Activated CD8-positive, alpha-beta memory T cell treated with anti-CD3 and anti-CD28 coated beads for 4 hours (primary cell): ENCODE results near the gene FLNB.
A peak's percentile ranks its signal among the peaks of the same experiment; 100 is the strongest.
"Not testable (repeated sequence)": the region's sequence is repeated elsewhere in the genome, so short reads cannot be mapped to it uniquely, and the experiment has no call there.

Source experiments
- DNase-seq, 2 donors: peaks; one replicate each; pipeline ENCODE4 v3.0.0-alpha.2; 2020; ENCODE audit warnings: low read depth in 2 of 2

FLNB gene

DNA sequence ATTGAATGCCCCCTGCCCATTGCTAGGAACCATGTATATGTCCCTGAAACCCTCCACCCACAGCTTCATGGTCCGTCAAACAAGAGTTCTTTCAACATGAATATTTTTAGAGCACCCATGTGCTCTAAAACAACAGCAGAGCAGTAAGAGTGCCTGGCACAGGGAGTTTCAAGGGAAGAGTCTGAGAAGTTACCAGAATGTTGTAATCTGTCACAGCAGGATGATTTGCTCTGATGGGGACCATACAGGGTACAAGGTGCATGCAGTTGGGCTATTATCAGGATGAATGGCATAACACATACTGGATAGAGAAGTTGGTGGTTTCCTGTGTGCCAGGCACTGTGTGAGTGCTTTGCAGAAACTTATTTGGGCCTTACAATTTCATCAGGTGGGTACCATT is 27.8 kb upstream of the FLNB start:
- DNase-seq, result no peak

DNA sequence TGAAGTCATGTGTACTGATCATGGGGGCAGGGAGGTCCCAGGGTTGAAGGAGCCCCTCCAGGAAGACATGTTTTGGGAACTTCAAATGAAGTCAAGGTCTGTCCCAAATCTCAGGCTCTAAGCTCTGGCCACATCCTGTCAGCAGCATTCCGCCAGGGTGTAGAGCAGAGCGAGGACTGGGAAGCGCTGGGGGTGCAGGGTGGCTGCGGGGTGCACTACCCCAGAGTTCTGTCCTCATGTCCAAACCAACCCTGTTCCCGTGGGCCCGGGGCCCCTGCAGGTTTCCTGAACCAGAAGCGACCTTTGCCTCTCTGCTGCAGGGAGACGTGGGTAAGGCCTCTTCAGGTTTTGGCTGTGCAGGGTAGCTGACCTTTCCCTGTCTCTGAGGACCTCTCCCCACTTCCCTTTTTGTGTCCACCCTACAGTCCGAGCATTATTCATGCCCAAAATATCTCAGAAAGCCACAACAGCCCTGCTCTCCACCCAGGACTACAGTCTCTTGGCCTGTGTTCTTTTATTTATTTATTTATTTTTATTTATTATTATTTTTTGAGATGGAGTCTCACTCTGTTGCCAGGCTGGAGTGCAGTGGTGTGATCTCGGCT is 26.6 kb upstream of the FLNB start:
- no peak for DNase-seq

DNA sequence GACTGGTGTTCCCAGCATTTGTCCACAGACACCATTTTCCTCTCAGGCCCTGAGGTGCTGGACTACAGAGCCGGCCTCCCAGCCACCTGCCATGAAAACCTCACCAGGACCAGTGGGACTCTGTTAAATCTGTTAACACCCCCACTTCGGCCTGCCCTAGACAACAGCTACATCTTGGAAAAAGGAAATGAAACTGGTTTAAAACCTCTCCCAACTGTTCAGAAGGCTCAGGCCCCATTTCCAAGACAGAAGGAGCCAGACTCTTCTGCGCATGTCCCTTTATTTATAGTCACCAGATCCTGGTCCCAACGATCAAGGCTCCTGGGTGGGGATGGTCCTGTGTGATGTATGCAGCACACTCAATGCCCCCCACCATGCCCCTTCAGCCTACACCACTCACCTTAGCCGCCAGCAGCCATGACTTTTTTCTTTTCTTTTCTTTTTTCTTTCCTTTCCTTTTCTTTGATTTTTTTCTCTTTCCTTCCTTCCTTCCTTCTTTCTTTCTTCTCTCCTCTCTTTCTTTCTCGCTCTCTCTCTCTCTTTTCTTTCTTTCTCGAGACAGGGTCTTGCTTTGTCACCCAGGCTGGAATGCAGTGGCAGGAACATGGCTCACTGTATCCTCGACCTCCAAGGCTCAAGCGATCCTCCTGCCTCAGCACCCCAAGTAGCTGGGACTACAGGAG is 25.5 kb upstream of the FLNB start:
- DNase-seq, result no peak

GRCh38 chr3:57983734-57984518 is 24.3 kb upstream of the FLNB start:
- DNase-seq, result peak in 1 of 2 donors; percentile 27

- DNase-seq, result no peak
Measured at GRCh38 chr3:57985176-57985983, 22.8 kb upstream of the FLNB start.

GRCh38 chr3:57985984-57986246 is 22.3 kb upstream of the FLNB start:
- no peak for DNase-seq

GRCh38 chr3:57986261-57986660 is 22.0 kb upstream of the FLNB start:
- DNase-seq, result no peak

GRCh38 chr3:57989198-57989597 is 19.0 kb upstream of the FLNB start:
- DNase-seq, result not testable (repeated sequence)

DNA sequence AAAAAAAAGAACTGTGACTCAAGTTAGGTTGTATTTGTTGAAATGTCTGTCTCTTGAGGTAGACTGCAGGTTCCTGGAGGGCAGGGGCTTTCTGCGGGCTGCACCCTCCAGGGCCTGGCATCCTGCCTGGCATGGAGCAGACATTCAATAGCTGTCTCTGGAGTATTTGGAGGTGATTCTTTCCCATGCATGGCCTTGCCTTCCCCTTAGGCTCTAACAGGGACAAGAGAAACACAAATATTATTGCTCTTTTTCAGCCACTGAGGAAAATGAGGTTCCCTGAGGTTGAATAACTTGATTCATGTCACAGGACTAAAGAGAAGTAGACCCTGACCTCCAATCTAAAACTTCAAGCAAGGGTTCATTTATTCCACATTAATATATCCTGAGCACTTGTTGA is 18.6 kb upstream of the FLNB start:
- no peak for DNase-seq

- no peak for DNase-seq
Measured at GRCh38 chr3:57992452-57993213, 15.6 kb upstream of the FLNB start.

DNA sequence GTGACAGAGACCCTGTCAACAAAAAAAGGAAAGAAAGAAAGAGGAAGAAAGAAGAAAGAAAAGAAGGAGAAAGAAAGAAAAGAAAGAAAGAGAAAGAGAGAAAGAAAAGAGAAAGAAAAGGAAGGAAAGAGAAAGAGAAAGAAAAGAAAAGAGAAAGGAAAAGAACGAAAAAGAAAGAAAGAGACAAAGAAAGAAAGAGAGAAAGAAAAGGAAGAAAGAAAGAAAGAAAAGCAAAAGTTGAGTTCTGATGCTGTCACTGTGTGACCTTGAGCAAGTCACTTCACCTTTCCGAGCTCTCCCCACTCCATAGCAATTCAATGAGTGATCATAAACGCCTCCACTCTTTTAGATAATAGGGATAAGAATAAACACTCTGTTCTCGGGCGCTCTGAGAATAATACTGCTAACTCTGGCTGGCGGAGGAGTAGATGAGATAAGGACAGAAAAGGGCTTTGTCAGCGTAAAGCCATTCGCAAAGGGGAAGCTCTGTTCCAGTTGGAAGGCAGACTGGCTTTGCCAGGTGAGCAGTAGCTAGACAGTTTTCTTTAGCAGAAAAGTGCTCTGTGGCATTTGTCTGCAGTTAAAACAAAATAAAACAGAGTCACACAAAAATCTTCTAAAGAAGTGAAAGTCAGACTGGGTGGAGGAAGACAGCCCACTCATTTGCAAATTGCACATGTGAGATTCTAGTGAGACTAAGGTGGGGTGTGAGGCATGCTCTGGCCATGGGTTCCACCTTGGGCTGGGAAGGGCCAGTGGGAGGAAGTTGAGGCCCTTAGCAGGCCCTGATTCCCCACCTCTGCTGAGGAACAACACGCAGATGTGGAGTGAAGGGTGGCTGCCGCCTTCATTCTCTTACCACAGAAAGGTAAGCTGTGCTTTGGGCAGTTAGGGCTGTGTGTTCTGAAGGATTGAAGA is 9.6 kb upstream of the FLNB start:
- DNase-seq, result no peak

GRCh38 chr3:57999417-58000115 is 8.7 kb upstream of the FLNB start:
- DNase-seq, result no peak

- no peak for DNase-seq
Measured at GRCh38 chr3:58000306-58001085, 7.7 kb upstream of the FLNB start.

DNA sequence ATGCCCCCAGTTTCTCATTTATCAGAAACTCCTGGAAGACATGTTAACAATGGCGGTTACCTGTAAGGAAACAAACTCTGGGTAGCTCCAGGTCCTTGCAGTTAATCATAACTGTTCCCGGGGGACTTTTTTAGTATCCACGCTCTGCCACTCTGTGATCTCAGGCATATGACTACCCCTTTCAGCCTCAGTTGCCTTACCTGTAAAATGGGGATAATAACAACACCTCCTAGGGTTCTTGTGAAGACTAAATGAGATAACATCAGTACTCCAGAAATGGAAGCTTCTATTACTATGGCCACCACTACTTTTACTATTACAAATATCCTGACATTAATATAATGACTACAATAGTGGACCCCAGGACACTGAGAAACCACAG is 7.1 kb upstream of the FLNB start:
- DNase-seq, result no peak

GRCh38 chr3:58001979-58002378 is 6.2 kb upstream of the FLNB start:
- DNase-seq, result no peak

DNA sequence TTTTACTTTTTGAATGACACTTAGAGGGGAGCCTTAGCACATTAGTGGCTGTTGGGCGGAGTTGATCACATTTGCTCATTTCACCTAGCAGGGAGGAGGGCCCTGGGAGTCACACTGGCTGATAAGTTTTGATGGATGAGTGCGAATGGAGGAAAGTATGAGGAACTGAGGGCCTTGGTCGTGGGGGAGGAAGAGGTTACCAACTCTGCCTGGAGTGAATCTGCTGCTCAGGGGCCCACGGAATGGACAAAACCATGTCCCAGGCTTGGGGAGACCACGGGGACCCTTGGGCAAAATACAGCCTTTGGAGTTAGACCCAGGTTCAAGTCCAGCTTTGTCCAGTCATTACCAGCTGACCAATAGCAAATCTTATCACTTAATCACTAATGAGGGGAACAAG is 5.1 kb upstream of the FLNB start:
- DNase-seq, result no peak

- DNase-seq, result no peak
Measured at GRCh38 chr3:58004973-58005372, 3.2 kb upstream of the FLNB start.

DNA sequence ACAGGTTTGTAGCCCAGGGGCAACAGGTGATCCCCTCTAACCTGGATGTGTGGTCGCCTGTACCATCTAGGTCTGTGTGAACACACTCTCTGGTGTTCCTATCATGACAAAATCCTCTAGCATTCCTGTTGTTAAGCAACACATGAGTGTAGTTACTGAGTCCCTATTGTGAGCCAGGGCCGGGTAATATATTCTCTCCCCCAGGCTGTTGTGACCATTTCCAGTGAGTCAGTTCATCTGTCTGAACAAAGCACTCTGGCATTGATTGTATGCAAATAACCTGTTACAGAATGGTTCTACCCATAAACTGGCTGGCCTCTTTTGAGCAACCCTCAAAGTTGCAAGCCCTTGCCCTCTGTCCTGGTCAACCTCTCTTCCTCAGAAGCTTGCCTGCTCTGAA is 2.6 kb upstream of the FLNB start:
- DNase-seq, result no peak

DNA sequence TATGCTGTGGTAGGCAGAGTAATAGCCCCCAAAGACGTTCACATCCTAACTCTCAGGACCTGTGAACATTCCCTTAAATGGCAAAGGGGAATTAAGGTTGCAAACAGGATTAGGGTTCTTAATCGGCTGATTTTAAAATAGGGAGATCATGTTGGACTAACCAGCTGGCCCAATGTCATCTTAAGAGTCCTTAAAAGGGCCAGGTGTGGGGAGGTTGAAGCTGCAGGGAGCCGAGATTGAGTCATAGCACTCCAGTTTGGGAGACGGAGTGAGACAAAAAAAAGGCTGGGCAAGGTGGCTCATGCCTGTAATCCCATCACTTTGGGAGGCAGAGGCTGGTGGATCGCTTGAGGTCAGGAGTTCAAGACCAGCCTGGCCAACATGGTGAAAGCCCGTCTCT is 1.6 kb upstream of the FLNB start:
- no peak for DNase-seq
